ENCODE measurements around the gene TUBA1C.
A peak's percentile ranks its signal among the peaks of the same experiment; 100 is the strongest.
"Not testable (repeated sequence)": the region's sequence is repeated elsewhere in the genome, so short reads cannot be mapped to it uniquely, and the experiment has no call there.

The TUBA1C gene

GRCh38 chr12:49260571-49261363, 4.1 kb upstream of the TUBA1C start:
- Histone ChIP-seq H3K27me3 (ENCODE audit: control insufficient read depth, insufficient read depth, low read length) (no peaks in the 10 kb centered on the region), H3K27ac (ENCODE audit: low read depth, low read length) (no peak overlapping the region), H3K36me3 (ENCODE audit: control insufficient read depth, insufficient read depth, low read length) (no peaks in the 10 kb centered on the region), H3K9ac (ENCODE audit: low read length) (no peak overlapping the region), H3K4me1 (ENCODE audit: control insufficient read depth, insufficient read depth, low read length) (no peaks in the 10 kb centered on the region), H3K4me3 (ENCODE audit: low read length) (no peak overlapping the region)

- H3K27me3 ChIP-seq (ENCODE audit: control insufficient read depth, insufficient read depth, low read length), result no peaks in the 10 kb centered on the region
- H3K4me1 ChIP-seq (ENCODE audit: control insufficient read depth, insufficient read depth, low read length), result no peaks in the 10 kb centered on the region
- no peak overlapping the region for H3K4me3 ChIP-seq (ENCODE audit: low read length)
- H3K36me3 ChIP-seq (ENCODE audit: control insufficient read depth, insufficient read depth, low read length), result no peaks in the 10 kb centered on the region
- H3K27ac ChIP-seq (ENCODE audit: low read depth, low read length), result no peak overlapping the region
- no peak overlapping the region for H3K9ac ChIP-seq (ENCODE audit: low read length)
Observed at GRCh38 chr12:49261721-49262120, 3.2 kb upstream of the TUBA1C start.

- H3K27me3 ChIP-seq (ENCODE audit: control insufficient read depth, insufficient read depth, low read length), result no peaks in the 10 kb centered on the region
- peak overlapping the region; percentile 9 for H3K4me3 ChIP-seq (ENCODE audit: low read length)
- H3K4me1 ChIP-seq (ENCODE audit: control insufficient read depth, insufficient read depth, low read length), result no peaks in the 10 kb centered on the region
- no peak overlapping the region for H3K27ac ChIP-seq (ENCODE audit: low read depth, low read length)
- H3K9ac ChIP-seq (ENCODE audit: low read length), result no peak overlapping the region
- H3K36me3 ChIP-seq (ENCODE audit: control insufficient read depth, insufficient read depth, low read length), result no peaks in the 10 kb centered on the region
Observed at GRCh38 chr12:49263400-49263763, 1.5 kb upstream of the TUBA1C start.

- Histone ChIP-seq H3K36me3 (ENCODE audit: control insufficient read depth, insufficient read depth, low read length) (no peaks in the 10 kb centered on the region), H3K27me3 (ENCODE audit: control insufficient read depth, insufficient read depth, low read length) (no peaks in the 10 kb centered on the region), H3K4me1 (ENCODE audit: control insufficient read depth, insufficient read depth, low read length) (no peaks in the 10 kb centered on the region), H3K9ac (ENCODE audit: low read length) (peak overlapping the region; percentile 2), H3K27ac (ENCODE audit: low read depth, low read length) (peak overlapping the region; percentile 51), H3K4me3 (ENCODE audit: low read length) (peak overlapping the region; percentile 81)
Observed at GRCh38 chr12:49264466-49264872, 413 bp upstream of the TUBA1C start.

GRCh38 chr12:49269191-49269590, 4.3 kb downstream of the TUBA1C start:
- not testable (repeated sequence) for H3K4me1 ChIP-seq (ENCODE audit: control insufficient read depth, insufficient read depth, low read length); H3K27ac ChIP-seq (ENCODE audit: low read depth, low read length); H3K4me3 ChIP-seq (ENCODE audit: low read length); H3K9ac ChIP-seq (ENCODE audit: low read length); H3K27me3 ChIP-seq (ENCODE audit: control insufficient read depth, insufficient read depth, low read length)
- peaks cover 24% of the 10 kb centered on the region for H3K36me3 ChIP-seq (ENCODE audit: control insufficient read depth, insufficient read depth, low read length)

GRCh38 chr12:49272790-49273725, 8.2 kb downstream of the TUBA1C start:
- peaks cover 24% of the 10 kb centered on the region for H3K36me3 ChIP-seq (ENCODE audit: control insufficient read depth, insufficient read depth, low read length)

GRCh38 chr12:49273726-49274395, 9.0 kb downstream of the TUBA1C start:
- Histone ChIP-seq H3K27ac (ENCODE audit: low read depth, low read length) (no peak overlapping the region), H3K4me3 (ENCODE audit: low read length) (no peak overlapping the region), H3K27me3 (ENCODE audit: control insufficient read depth, insufficient read depth, low read length) (no peaks in the 10 kb centered on the region), H3K9ac (ENCODE audit: low read length) (no peak overlapping the region), H3K4me1 (ENCODE audit: control insufficient read depth, insufficient read depth, low read length) (no peaks in the 10 kb centered on the region), H3K36me3 (ENCODE audit: control insufficient read depth, insufficient read depth, low read length) (peaks cover 24% of the 10 kb centered on the region)

More at GRCh38 chr12:49272790-49273725, 8.2 kb downstream of the TUBA1C start:
- H3K9ac ChIP-seq (ENCODE audit: low read length), result no peak overlapping the region
- no peak overlapping the region for H3K27ac ChIP-seq (ENCODE audit: low read depth, low read length)
- H3K4me3 ChIP-seq (ENCODE audit: low read length), result no peak overlapping the region
- H3K27me3 ChIP-seq (ENCODE audit: control insufficient read depth, insufficient read depth, low read length), result no peaks in the 10 kb centered on the region
- no peaks in the 10 kb centered on the region for H3K4me1 ChIP-seq (ENCODE audit: control insufficient read depth, insufficient read depth, low read length)

GRCh38 chr12:49274396-49275069, 9.7 kb downstream of the TUBA1C start:
- H3K4me1 ChIP-seq (ENCODE audit: control insufficient read depth, insufficient read depth, low read length), result no peaks in the 10 kb centered on the region
- H3K36me3 ChIP-seq (ENCODE audit: control insufficient read depth, insufficient read depth, low read length), result peaks cover 24% of the 10 kb centered on the region
- no peak overlapping the region for H3K4me3 ChIP-seq (ENCODE audit: low read length)
- no peaks in the 10 kb centered on the region for H3K27me3 ChIP-seq (ENCODE audit: control insufficient read depth, insufficient read depth, low read length)
- no peak overlapping the region for H3K9ac ChIP-seq (ENCODE audit: low read length)
- H3K27ac ChIP-seq (ENCODE audit: low read depth, low read length), result no peak overlapping the region

GRCh38 chr12:49276304-49277290, 11.7 kb downstream of the TUBA1C start:
- Histone ChIP-seq H3K36me3 (ENCODE audit: control insufficient read depth, insufficient read depth, low read length) (peaks cover 11% of the 10 kb centered on the region), H3K9ac (ENCODE audit: low read length) (no peak overlapping the region), H3K27ac (ENCODE audit: low read depth, low read length) (no peak overlapping the region), H3K4me1 (ENCODE audit: control insufficient read depth, insufficient read depth, low read length) (no peaks in the 10 kb centered on the region), H3K4me3 (ENCODE audit: low read length) (no peak overlapping the region), H3K27me3 (ENCODE audit: control insufficient read depth, insufficient read depth, low read length) (no peaks in the 10 kb centered on the region)

- Histone ChIP-seq H3K4me1 (ENCODE audit: control insufficient read depth, insufficient read depth, low read length) (no peaks in the 10 kb centered on the region), H3K27me3 (ENCODE audit: control insufficient read depth, insufficient read depth, low read length) (no peaks in the 10 kb centered on the region), H3K27ac (ENCODE audit: low read depth, low read length) (no peak overlapping the region), H3K9ac (ENCODE audit: low read length) (no peak overlapping the region), H3K36me3 (ENCODE audit: control insufficient read depth, insufficient read depth, low read length) (peaks cover 11% of the 10 kb centered on the region), H3K4me3 (ENCODE audit: low read length) (no peak overlapping the region)
Observed at GRCh38 chr12:49277466-49277865, 12.6 kb downstream of the TUBA1C start.

- no peak overlapping the region for H3K9ac ChIP-seq (ENCODE audit: low read length)
Observed at GRCh38 chr12:49279706-49280159, 14.9 kb downstream of the TUBA1C start.

More at GRCh38 chr12:49279706-49280159, 14.9 kb downstream of the TUBA1C start:
- Histone ChIP-seq H3K27ac (ENCODE audit: low read depth, low read length) (no peak overlapping the region), H3K4me3 (ENCODE audit: low read length) (no peak overlapping the region), H3K36me3 (ENCODE audit: control insufficient read depth, insufficient read depth, low read length) (no peaks in the 10 kb centered on the region), H3K27me3 (ENCODE audit: control insufficient read depth, insufficient read depth, low read length) (peaks cover 3% of the 10 kb centered on the region), H3K4me1 (ENCODE audit: control insufficient read depth, insufficient read depth, low read length) (no peaks in the 10 kb centered on the region)

All from rectal smooth muscle tissue (tissue), 1 donor.